Upper lobe of right lung (tissue), 1 donor: ENCODE data around the gene TLN1. TPM values are rescaled to one million over a fixed set of nuclear protein-coding genes. Genes with fewer than 3 reads are reported as not detected.

Source experiments
- ATAC-seq: fragments of 200-7000 bp; cut with Tn5 transposase; one replicate; pipeline ENCODE4 v1.9.1; 2020; ENCODE audit warnings: mild to moderate bottlenecking, moderate library complexity
- DNase-seq: peaks from one replicate; pipeline ENCODE4 v3.0.0-alpha.2; 2020
- H3K27ac ChIP-seq: fragments of 200-600 bp; one replicate; pipeline ENCODE4 v1.8.0; 2022
- H3K27me3 ChIP-seq: fragments of 200-600 bp; one replicate; pipeline ENCODE4 v1.8.0; 2022; ENCODE audit warnings: mild to moderate bottlenecking
- H3K36me3 ChIP-seq: fragments of 200-600 bp; one replicate; pipeline ENCODE4 v1.8.0; 2022
- H3K4me1 ChIP-seq: fragments of 200-600 bp; one replicate; pipeline ENCODE4 v1.8.0; 2022
- H3K4me3 ChIP-seq: fragments of 200-600 bp; one replicate; pipeline ENCODE4 v1.8.0; 2022; ENCODE audit warnings: mild to moderate bottlenecking
- H3K9me3 ChIP-seq: fragments of 200-600 bp; one replicate; pipeline ENCODE4 v1.8.0; 2022
- CTCF ChIP-seq: fragments of 200-600 bp; IDR thresholded peaks from one replicate; pipeline ENCODE4 v1.8.0; 2022; ENCODE audit warnings: antibody characterized with exemption
- intact Hi-C: fragments of 100-400 bp; cut with DNase I; formaldehyde crosslinking; loops from one replicate; pipeline ENCODE4 v1.11.0; 2022
- total RNA-seq: library from RNA; stranded (reverse); fragmentation: NEBNext Ultra II Directional; extraction: Animal tissue kit (Norgen Biotek cat#: 25700); gene quantifications from one replicate; pipeline ENCODE4 v1.2.1, GENCODE V29; 2021
- donor health status: DM: no; HTN: yes; CAD: no; lungs with severe emphysema.

The TLN1 gene
- total RNA-seq, 1 donor from 2014 or later = 439 TPM

- DNase-seq (no peak), ATAC-seq (no peak)
- no peaks in the 10 kb centered on the region for H3K27me3 ChIP-seq
- TF ChIP-seq CTCF = no peak
- H3K36me3 ChIP-seq = peaks cover 7% of the 10 kb centered on the region
- H3K4me3 ChIP-seq = peak overlapping the region; percentile 57
- peak overlapping the region; percentile 89 for H3K27ac ChIP-seq
- H3K9me3 ChIP-seq = no peaks in the 10 kb centered on the region
- intact Hi-C loops = no loop called here
- H3K4me1 ChIP-seq = peaks cover 27% of the 10 kb centered on the region
Measured at GRCh38 chr9:35757892-35758275, 25.9 kb upstream of the TLN1 start.

- intact Hi-C loops = no loop called here
- Histone ChIP-seq H3K9me3 (no peaks in the 10 kb centered on the region), H3K36me3 (peaks cover 13% of the 10 kb centered on the region), H3K4me1 (peaks cover 27% of the 10 kb centered on the region), H3K27me3 (no peaks in the 10 kb centered on the region), H3K4me3 (peak overlapping the region; percentile 57), H3K27ac (peak overlapping the region; percentile 89)
- TF ChIP-seq CTCF = no peak
- DNase-seq (no peak), ATAC-seq (peak; percentile 76)
Measured at GRCh38 chr9:35757226-35757891, 25.4 kb upstream of the TLN1 start.

GRCh38 chr9:35756275-35757225 is 24.6 kb upstream of the TLN1 start:
- Histone ChIP-seq H3K36me3 (peaks cover 21% of the 10 kb centered on the region), H3K4me3 (peak overlapping the region; percentile 57), H3K4me1 (peaks cover 27% of the 10 kb centered on the region), H3K27ac (peak overlapping the region; percentile 89), H3K9me3 (no peaks in the 10 kb centered on the region), H3K27me3 (no peaks in the 10 kb centered on the region)
- intact Hi-C loops = no loop called here
- ATAC-seq (peak; percentile 87), DNase-seq (peak; percentile 91)
- peak; percentile 56 for TF ChIP-seq CTCF

GRCh38 chr9:35755071-35755470 is 23.1 kb upstream of the TLN1 start:
- peaks cover 34% of the 10 kb centered on the region for H3K4me1 ChIP-seq
- DNase-seq = no peak
- H3K4me3 ChIP-seq = no peak overlapping the region
- H3K27me3 ChIP-seq = no peaks in the 10 kb centered on the region
- TF ChIP-seq CTCF = no peak
- peaks cover 32% of the 10 kb centered on the region for H3K36me3 ChIP-seq
- no peaks in the 10 kb centered on the region for H3K9me3 ChIP-seq
- no peak for ATAC-seq
- H3K27ac ChIP-seq = no peak overlapping the region
- intact Hi-C loops = no loop called here

- peaks cover 32% of the 10 kb centered on the region for H3K36me3 ChIP-seq
- intact Hi-C loops = no loop called here
Measured at GRCh38 chr9:35754264-35754663, 22.3 kb upstream of the TLN1 start, which contains the start of gene MSMP. TSS of gene MSMP (minus strand) at chr9:35754276. CDS start at chr9:35754129, 147 bp downstream.

More at GRCh38 chr9:35754264-35754663, 22.3 kb upstream of the TLN1 start, which contains the start of gene MSMP:
- TF ChIP-seq CTCF = no peak
- no peaks in the 10 kb centered on the region for H3K9me3 ChIP-seq
- no peak within 1 kb of the TSS for H3K27ac ChIP-seq
- DNase-seq (no peak), ATAC-seq (no peak)
- H3K27me3 ChIP-seq = no peaks in the 10 kb centered on the region
- no peak within 1 kb of the TSS for H3K4me3 ChIP-seq
- peaks cover 37% of the 10 kb centered on the region for H3K4me1 ChIP-seq
